NCI-H460 (cell line): ENCODE results near the gene PKNOX2. TPM values are rescaled to one million over a fixed set of nuclear protein-coding genes. Genes with fewer than 3 reads are reported as not detected.

Experiments
- DNase-seq: peaks from one replicate; pipeline ENCODE4 v3.0.0-alpha.2; 2016; ENCODE audit warnings: low read depth; ENCODE audit errors: extremely low read depth
- small RNA-seq, 2 experiments: library from RNA; depleted of rRNA; stranded (forward); fragments of <200 nt; gene quantifications; one replicate each; pipeline ENCODE3, GENCODE V24; 2014
- total RNA-seq: library from RNA; depleted of rRNA; stranded (reverse); fragments of >200 nt; shearing (Covaris generic); gene quantifications from 2 replicates; pipeline ENCODE4 v1.2.3, GENCODE V29; 2014; rRNA removed

Gene PKNOX2
- total RNA-seq, 1 experiment from 2014 or later: not detected

GRCh38 chr11:125454047-125454446 is 289.5 kb downstream of the PKNOX2 start:
- DNase-seq: no peak

- DNase-seq: no peak
Measured at GRCh38 chr11:125455851-125456250, 291.3 kb downstream of the PKNOX2 start.

- no peak for DNase-seq
Measured at GRCh38 chr11:125457814-125458343, 293.3 kb downstream of the PKNOX2 start.

GRCh38 chr11:125460275-125460674 is 295.7 kb downstream of the PKNOX2 start:
- no peak for DNase-seq

- DNase-seq: no peak
Measured at GRCh38 chr11:125463590-125464269, 299.2 kb downstream of the PKNOX2 start.

DNA sequence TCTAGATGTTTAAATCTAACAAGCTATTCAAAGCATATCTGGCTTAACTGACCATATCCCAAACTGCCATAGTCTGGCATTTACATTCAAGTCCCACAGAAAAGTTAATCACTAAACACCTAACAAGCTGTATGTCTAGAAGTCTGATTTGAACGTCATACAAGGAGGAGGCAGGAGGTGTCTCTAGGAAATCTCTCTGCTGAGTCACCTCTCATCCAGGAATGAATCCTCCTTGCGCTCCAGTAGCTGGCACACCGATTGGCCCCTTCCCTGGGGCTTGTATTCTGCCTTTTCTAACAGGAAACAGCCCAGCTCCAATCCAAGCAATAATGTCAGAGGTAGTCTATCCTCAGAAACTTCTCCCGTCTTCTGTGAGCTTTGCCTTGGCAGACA is 299.7 kb downstream of the PKNOX2 start:
- DNase-seq: no peak

- DNase-seq: no peak
Measured at GRCh38 chr11:125464666-125465065, 300.1 kb downstream of the PKNOX2 start.

DNA sequence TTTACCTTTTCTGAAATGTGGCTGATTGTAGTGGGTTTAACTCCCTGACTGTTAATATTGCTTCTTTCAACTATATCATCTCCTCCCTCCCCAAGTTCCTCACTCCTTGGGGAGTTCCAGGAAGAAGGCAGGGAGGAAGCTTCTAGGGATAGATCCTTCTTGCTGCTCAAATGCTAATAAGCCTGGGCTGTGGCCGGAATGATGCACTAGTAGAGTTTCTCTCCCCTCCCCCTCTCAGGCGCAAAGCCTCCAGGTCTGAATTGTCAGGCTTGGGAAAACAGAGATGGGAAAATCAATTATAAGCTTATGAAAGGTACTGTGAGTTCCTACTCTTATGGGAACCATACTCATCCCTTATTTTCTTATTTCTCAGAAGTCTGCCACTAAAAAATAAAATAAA is 300.7 kb downstream of the PKNOX2 start:
- DNase-seq: no peak

DNA sequence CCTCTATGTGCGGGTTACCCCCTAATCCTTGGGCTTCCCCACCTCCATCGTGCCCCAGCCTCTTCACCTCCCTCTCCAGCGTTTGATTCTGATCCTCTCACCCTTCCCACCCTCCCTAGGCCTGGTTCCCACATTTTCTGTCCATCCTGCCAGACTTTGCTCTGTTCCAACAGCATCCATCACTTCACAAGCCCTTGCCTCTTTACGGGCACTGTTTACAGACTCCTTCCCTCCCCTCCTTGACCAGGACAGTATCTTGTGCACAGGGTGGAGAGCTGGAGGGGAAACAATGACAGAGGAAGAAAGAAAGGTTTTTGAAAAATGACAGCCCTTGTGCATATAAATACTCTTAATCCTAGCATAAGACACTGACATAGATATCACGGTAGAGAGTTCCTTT is 301.1 kb downstream of the PKNOX2 start:
- no peak for DNase-seq

DNA sequence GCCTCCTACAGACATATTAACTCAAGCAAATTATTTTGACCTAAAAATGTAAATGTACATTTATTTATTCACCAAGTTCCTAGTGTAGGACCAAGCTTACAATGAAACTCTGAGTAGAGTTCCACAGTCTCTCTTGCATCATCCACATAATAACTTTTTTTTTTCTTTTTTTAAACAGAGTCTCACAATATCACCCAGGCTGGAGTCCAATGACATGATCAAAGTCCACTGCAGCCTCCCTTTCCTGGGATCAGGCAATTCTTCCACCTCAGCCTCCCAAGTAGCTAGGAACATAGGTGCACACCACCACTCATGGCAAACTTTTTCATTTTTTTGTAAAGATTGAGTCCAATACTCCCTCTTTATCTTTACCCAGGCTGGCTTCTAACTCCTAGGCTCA is 303.5 kb downstream of the PKNOX2 start:
- no peak for DNase-seq

DNA sequence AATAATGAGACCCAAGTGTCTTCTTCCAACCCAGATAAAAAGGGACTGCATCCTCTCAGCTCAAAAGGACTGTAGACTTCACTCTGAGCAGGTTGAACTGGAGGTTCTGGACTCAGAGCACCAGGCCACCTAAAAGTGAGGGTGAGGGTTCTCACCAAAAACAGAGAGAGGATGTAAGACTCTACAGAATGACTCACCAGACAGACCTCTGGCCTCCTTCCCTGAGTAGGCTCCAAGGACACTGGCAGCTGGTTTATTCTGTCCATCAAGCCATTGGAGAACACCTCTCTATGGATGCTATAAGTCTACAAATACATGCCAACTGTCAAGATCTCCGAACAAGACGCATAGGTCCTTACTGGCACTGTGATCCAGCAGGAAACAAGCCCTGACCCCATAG is 304.3 kb downstream of the PKNOX2 start:
- DNase-seq: no peak

DNA sequence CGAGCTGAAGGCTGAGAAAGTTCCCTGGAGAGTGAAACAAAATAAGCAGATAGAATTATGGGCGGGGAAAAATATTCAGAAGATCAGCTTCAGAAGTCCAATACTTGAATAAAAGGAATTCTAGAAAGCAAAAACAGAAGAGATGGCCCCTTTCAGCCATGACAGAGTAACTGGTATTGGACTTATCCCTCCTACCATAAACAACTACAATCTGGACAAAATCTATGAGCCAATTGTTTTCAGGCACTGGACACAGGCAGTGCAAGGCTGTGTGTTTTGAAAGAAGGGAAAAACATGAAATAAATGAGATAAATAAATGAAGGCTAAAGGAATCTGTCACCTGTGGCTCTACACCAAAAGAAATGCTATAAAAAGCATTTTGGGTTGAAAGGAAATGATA is 305.8 kb downstream of the PKNOX2 start:
- no peak for DNase-seq

DNA sequence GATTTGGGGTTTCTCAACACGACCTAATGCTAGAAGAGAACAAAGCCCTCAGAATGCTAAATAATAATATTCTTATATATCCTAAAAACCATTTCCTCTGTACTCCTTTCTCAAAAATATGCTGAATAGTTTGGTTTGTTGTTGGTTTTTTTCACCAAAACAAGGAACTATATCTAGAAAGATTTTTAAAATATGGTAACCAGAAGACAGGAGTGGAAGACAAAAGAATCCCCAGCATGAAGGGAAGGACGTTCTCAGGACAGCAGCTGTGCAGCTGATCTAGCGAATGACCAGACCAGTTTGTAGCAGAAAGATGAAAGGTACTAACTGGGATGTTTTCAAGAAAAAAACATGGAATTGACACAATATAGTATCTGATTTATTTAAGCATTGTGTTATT is 312.2 kb downstream of the PKNOX2 start:
- DNase-seq: no peak

- no peak for DNase-seq
Measured at GRCh38 chr11:125479137-125479536, 314.6 kb downstream of the PKNOX2 start.

DNA sequence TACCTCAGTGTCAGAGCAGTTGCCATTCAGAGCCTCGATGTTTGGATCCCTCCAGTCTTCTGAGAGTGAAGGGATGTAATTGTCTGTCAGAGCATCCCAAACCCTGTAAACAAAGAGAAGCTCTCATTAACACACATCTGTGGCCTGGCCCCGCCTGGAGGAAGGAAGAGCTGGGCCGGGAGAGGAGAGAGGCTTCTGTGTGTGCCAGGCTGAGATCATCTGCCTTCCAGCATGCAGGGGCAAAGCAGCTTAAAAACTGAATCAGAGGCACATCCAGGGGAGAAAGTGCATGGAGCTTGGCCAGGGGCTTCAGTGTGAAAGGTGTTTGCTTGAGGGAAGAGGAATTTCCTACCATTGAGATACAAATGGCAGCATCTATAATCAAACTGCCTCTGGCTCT is 317.0 kb downstream of the PKNOX2 start:
- DNase-seq: no peak

Small RNA genes within 50 kb of the gene (small RNA-seq; reads per million reads assigned to genes)
- gene RNU6-321P: 0 to 0.06 reads per million in 2 experiments

Other genes starting within 250 kb of the PKNOX2 start
- not detected in 2 replicates for gene HEPN1, start 245.5 kb upstream of the PKNOX2 start, total RNA-seq
- gene HEPACAM, start 228.7 kb upstream of the PKNOX2 start, total RNA-seq: not detected in 2 replicates
- 1.8 and 2.3 TPM in 2 replicates for gene CCDC15, start 210.5 kb upstream of the PKNOX2 start, total RNA-seq
- 0.17 and 0.40 TPM in 2 replicates for gene SLC37A2, start 101.4 kb upstream of the PKNOX2 start, total RNA-seq
- gene TMEM218, start 53.1 kb upstream of the PKNOX2 start, total RNA-seq: 32.2 and 33.2 TPM in 2 replicates